ENCODE results near the gene LARP4B.
A peak's percentile ranks its signal among the peaks of the same experiment; 100 is the strongest.

Gene LARP4B

GRCh38 chr10:805620-806305 is 125.7 kb downstream of the LARP4B start:
- DNase-seq, result no peak

- DNase-seq, result peak; percentile 35
Observed at GRCh38 chr10:804787-805619, 126.5 kb downstream of the LARP4B start.

DNA sequence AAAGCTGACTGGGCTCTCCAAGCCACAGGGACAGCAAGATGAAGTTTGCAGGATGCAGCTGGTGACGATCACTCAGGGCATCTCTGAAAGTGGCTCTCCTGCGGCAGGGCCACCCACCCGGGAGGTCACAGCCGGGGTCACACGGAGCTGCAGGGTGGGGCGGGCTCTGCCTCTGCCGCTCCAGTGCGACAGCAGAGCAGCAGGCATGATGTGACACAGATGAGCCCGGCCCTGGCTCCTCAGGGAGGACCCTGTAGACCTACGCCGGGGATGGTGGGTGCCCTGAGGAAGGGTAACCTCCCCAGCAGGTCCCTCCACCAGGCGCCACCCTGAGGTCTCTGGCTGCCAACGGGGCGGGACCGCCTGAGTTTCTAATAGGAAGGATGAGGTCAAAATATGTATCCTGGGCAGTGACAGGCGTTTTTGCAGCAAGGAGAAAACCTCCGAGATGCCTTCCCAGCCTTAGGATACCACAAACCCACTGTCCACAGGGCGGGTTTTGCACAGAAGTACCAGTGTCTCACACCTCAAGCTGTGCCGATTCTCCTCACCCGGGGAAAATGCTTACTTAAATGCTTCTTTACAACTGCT is 127.2 kb downstream of the LARP4B start:
- no peak for DNase-seq

GRCh38 chr10:803041-803741 is 128.3 kb downstream of the LARP4B start:
- no peak for DNase-seq

DNA sequence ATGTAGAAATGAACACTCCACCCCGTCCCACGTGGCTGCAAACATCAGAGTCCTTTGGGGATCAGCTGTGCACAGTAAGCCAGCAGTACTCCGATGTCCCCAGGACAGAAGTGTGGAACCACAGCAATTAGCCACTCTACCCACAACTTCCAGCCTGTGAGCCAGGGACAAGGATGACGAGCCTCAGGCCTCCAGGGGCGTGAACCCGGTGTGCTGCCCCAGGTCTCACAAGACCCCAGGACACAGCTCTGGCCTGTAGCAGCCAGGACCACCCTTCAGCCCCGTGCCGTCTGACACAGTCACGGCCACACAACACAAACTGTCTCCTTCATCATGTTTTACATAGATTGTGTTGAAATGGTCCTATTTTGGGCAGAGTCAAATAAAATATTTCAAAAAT is 129.0 kb downstream of the LARP4B start:
- DNase-seq, result no peak

- no peak for DNase-seq
Observed at GRCh38 chr10:797179-797578, 134.3 kb downstream of the LARP4B start.

DNA sequence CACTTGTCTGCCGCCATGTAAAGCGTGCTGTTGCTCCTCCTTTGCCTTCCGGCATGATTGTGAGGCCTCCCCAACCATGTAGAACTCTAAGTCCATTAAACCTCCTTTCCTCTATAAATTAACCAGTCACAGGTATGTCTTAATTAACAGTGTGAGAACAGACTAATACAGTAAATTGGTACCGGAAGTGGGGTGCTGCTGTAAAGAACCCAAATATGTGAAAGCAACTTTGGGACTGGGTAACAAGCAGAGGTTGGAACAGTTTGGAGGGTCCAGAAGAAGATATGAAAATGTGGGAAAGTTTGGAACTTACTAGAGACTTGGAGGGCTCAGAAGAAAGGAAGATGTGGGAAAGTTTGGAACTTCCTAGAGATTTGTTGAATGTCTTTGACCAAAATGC is 135.3 kb downstream of the LARP4B start:
- no peak for DNase-seq

DNA sequence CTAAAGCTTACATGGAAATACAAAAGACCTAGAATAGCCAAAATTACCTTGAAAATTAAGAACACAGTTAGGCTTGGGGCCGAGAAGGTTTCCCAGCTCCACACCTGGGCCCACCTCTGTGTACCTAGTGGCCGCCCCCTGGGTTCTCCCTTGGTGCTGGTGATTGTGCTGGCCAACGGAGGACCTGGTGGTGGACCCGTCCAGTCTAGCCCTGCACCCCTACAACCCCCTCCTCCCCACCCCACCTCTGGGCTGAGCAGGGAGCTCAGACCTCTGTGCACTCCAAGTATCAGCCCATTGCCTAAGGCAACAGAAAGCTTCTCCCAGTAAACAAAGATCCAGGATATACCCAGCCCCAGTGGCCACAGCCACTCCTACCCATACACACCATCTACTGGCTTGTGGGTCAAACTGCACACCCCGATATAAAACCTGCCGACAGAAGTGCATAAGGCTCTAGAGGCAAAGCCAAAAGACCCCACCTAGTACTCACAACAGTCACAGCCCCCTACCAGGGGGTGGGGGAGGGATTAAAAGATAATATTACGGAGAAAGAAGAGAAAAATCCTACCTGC is 137.0 kb downstream of the LARP4B start:
- DNase-seq, result no peak

DNA sequence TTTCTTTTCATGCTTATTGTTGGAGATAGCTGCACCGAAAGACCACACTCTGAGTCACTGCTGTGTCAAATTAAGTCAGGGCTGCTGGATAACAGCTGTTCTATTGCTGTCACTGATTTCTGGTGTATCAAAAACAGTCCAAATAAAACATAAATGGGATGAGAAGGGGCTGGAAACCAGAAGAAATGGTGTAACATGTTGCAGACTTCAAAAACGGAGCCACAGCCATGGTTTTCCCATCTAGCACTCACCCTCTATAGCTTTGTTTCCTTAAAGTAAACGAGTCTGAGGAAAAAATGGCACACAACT is 138.8 kb downstream of the LARP4B start:
- DNase-seq, result no peak

DNA sequence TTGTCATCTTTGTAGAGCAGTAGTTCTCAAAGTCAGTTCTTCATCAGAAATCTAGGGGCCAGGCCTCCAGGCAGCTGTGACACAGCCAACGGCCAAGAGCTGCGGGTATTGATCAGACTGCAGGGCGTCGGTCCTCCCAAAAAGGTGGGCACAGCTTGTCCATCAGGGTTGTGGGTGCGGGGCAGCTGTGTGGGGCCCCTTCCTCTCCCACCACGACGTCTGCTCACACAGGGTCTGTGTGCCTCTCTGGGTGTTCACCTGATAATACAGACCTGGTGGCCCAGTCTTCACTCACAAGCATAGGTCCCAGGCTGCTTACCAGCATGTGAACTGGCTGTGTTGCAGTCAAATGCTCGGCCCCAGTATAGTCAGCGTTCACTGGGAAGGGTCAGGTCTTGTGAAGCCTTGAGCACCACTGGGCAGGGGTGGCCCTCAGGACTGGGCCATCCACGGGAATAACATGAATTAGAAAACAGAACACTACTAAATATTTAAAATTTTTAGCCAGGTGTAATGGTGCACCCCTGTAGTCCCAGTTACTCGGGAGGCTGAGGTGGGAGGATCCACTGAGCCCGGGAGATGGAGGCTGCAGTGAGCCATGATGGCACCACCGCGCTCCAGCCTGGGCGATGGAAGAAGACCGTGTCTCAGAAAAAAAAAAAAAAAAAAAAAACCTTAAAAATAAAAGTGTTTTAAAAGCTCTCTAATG is 139.3 kb downstream of the LARP4B start:
- no peak for DNase-seq

DNA sequence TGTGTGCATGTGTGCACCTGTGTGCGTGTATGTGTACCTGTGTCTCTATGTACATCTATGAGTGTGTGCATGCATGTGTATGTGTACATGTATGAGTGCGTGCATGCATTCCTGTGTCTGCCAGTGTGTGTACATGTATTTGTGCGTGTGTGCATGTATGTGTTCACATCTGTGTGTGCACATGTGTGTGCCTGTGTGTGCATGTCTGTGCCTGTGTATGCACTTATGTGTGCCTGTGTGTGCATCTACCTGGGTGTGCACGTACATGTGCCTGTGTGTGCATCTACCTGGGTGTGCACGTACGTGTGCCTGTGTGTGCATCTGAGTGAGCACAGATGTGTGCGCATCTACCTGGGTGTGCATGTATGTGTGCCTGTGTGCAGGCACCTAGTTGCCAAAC is 139.9 kb downstream of the LARP4B start:
- no peak for DNase-seq

- no peak for DNase-seq
Observed at GRCh38 chr10:790821-791551, 140.5 kb downstream of the LARP4B start.

GRCh38 chr10:789831-790701 is 141.4 kb downstream of the LARP4B start:
- no peak for DNase-seq

- DNase-seq, result no peak
Observed at GRCh38 chr10:788796-789748, 142.4 kb downstream of the LARP4B start.

DNA sequence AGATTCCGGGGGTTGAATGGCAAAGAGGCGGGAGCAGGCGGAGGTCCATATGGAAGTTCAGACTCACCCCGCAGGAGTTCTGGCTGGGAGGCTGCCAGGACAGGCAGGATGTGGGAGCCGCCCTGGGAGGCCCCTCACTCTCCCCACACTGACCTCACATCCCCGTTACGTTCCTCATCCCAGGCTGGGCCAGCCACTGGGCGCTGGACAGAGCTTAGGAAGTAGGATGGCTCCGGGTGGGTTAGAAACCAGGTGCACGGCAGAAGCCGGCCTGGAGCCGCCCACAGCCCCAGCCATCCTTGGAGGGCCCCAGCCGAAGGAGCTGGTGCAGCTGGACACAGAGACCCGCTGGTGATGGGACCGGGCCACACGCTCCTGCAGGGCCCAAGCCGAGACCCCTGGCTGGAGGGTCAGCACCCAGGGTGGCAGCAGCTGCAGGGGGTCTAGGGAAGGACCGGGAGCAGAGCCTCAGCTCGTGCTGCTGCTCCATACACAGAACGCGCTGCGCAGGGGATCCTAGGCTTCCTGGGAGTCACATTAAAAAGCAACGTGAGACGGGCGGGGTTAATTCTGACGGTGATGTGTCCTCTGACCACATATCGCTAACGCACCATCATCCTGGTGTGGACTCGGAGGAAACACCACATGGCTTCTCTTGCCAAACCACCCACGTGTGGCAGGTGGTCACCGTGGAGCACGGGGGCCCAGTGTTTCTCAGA is 143.4 kb downstream of the LARP4B start:
- DNase-seq, result no peak

- DNase-seq, result no peak
Observed at GRCh38 chr10:786633-787474, 144.7 kb downstream of the LARP4B start.

DNA sequence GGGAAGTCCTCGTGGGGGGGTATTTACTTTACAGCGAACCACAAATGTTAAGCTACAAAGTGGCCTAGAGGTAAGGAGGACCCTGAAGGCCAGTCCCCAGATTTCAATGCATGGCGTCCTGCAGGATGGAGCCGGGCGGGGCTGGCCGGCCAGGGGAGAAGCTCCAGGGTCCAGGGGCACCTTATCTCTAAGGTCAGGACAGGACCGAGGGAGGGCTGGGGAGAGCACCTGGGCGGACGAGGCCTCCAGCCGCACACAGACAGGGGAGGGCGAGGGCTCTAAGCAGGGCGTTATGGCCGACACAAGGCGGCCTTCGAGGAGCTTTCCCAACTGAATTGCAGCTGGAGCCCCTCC is 145.7 kb downstream of the LARP4B start:
- DNase-seq, result no peak
